Thyroid gland (tissue), 4 donors: ENCODE measurements around the gene CAPZA1. TPM values are rescaled to one million over a fixed set of nuclear protein-coding genes. Genes with fewer than 3 reads are reported as not detected.

Experiments
- DNase-seq, 2 donors: peaks; one replicate each; pipeline ENCODE4 v3.0.0-alpha.2; 2019
- H3K27ac ChIP-seq, 3 donors: fragments of 200-600 bp; sonication (generic); 1 replicate in 2 of 3; 2 replicates in 1 of 3; pipeline ENCODE4 v1.5.1; 2016 to 2019; ENCODE audit warnings: mild to moderate bottlenecking in 1 of 3, moderate library complexity in 1 of 3
- H3K27me3 ChIP-seq: fragments of 200-600 bp; sonication (generic); one replicate; pipeline ENCODE4 v1.5.1; 2019
- H3K36me3 ChIP-seq, 2 donors: fragments of 200-600 bp; sonication (generic); one replicate each; pipeline ENCODE4 v1.5.1; 2016 to 2019
- H3K4me1 ChIP-seq, 2 donors: fragments of 200-600 bp; sonication (generic); one replicate each; pipeline ENCODE4 v1.5.1; 2017 to 2019
- H3K4me3 ChIP-seq, 3 donors: fragments of 200-600 bp; sonication (generic); replicated peaks in 1 of 3; 1 replicate in 2 of 3; 2 replicates in 1 of 3; pipeline ENCODE4 v1.5.1; 2016; ENCODE audit warnings: mild to moderate bottlenecking in 1 of 3
- H3K9me3 ChIP-seq: fragments of 200-600 bp; sonication (generic); one replicate; pipeline ENCODE4 v1.5.1; 2017
- POLR2A ChIP-seq, 2 donors: fragments of 450-650 bp; IDR thresholded peaks; one replicate each; pipeline ENCODE4 v1.6.1; 2017; ENCODE audit warnings: antibody characterized with exemption in 2 of 2, mild to moderate bottlenecking in 2 of 2, moderate library complexity in 1 of 2
- WGBS, 2 donors: methylation state at CpG; one replicate each; pipeline ENCODE4 v1.1.5; 2017; 5-methylcytosine and 5-hydroxymethylcytosine counted together
- intact Hi-C: fragments of 100-400 bp; cut with DNase I; formaldehyde crosslinking; loops from one replicate; pipeline ENCODE4 v1.15.1; 2023
- total RNA-seq, 4 donors: library from RNA; depleted of rRNA; stranded (reverse); fragments of >200 nt; gene quantifications; one replicate each; pipeline ENCODE4 v1.2.3, GENCODE V29; 2016
- TF ChIP-seq, protein P1 (sequence below), 6 experiments: fragments of 200-600 bp in 3 of 6; fragments of 450-650 bp in 3 of 6; sonication (generic) in 3 of 6; IDR thresholded peaks; one replicate each; pipeline ENCODE4 v1.5.1; 2016 to 2019; ENCODE audit warnings: antibody characterized with exemption in 6 of 6, mild to moderate bottlenecking in 2 of 6, inconsistent platforms in 1 of 6, moderate library complexity in 1 of 6

The CAPZA1 gene
- total RNA-seq, 4 donors from 2014 or later, result 106 to 162 (median 130) TPM

DNA sequence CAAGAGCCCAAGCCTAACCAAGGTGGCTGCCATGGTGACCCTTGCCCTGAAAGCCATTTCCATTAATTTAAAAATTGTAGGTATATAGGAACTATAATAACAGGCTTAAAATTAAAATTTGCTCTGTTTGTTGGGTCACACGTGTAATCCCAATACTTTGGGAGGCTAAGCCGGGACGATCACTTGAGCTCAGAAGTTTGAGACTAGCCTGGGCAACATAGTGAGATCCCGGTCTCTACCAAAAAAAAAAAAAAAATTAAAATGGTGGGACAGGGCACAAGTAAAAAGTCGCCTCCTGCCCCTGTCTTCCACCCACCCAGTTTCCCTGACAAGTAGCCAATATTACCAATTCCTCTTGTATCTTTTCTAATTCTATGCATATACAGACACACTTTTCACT lies 6.6 kb downstream of the CAPZA1 start:
- Histone ChIP-seq H3K9me3 (no peaks in the 10 kb centered on the region), H3K27me3 (no peaks in the 10 kb centered on the region), H3K4me3 (no peak overlapping the region), H3K4me1 (peaks cover 19 to 31% of the 10 kb centered on the region in 2 donors), H3K36me3 (no peaks in the 10 kb centered on the region), H3K27ac (no peak overlapping the region)
- no peak for TF ChIP-seq POLR2A (IDR thresholded peaks at IDR 0.05)
- TF ChIP-seq, protein P1, sequence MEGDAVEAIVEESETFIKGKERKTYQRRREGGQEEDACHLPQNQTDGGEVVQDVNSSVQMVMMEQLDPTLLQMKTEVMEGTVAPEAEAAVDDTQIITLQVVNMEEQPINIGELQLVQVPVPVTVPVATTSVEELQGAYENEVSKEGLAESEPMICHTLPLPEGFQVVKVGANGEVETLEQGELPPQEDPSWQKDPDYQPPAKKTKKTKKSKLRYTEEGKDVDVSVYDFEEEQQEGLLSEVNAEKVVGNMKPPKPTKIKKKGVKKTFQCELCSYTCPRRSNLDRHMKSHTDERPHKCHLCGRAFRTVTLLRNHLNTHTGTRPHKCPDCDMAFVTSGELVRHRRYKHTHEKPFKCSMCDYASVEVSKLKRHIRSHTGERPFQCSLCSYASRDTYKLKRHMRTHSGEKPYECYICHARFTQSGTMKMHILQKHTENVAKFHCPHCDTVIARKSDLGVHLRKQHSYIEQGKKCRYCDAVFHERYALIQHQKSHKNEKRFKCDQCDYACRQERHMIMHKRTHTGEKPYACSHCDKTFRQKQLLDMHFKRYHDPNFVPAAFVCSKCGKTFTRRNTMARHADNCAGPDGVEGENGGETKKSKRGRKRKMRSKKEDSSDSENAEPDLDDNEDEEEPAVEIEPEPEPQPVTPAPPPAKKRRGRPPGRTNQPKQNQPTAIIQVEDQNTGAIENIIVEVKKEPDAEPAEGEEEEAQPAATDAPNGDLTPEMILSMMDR (IDR thresholded peaks at IDR 0.05), result no peak
- DNase-seq, result no peak
- 95 to 98% methylated on average over 5 of the region's 5 CpGs for WGBS, 2 donors
- intact Hi-C loops, result no loop called here

DNA sequence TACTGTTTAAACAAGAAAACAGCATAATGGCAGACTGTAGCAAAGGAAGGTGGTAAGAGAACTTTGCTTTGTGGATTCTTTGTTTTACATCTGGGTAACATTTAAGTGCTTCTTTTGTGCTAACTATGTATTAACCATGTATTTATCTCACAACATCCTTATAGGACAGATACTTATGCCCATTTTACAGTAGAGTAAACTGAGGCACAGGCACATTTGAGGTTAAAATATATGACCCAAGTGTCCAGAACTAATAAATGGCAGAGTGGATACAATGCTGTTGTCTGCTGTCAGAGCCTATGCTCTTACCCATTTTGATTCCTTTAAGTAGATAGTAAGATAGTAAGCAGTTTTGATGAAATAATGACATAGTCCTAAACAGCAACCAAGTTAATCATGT lies 7.3 kb downstream of the CAPZA1 start:
- Histone ChIP-seq H3K36me3 (no peaks in the 10 kb centered on the region), H3K4me3 (no peak overlapping the region), H3K4me1 (peaks cover 19 to 24% of the 10 kb centered on the region in 2 donors), H3K9me3 (no peaks in the 10 kb centered on the region), H3K27me3 (no peaks in the 10 kb centered on the region), H3K27ac (no peak overlapping the region)
- TF ChIP-seq, protein P1 (IDR thresholded peaks at IDR 0.05), result no peak
- TF ChIP-seq POLR2A (IDR thresholded peaks at IDR 0.05), result no peak
- intact Hi-C loops, result no loop called here
- no peak for DNase-seq

DNA sequence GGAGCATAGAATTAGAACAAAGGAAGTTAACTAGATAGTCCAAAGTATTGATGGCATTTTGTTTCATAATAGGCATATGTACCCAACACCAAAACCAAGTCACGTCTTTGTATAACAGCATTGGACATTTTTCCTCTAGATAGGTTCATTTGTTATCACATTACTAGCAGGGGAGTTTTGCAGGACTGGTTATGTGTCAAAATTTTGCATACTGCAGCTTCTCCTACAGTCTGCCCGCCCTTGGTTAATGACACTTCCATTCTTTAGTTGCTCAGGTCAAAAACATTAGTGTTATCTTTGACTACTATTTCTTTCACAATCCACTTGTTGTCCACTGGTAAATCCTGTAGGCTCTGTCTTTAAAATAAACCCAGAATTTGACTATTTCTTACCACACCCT lies 8.9 kb downstream of the CAPZA1 start:
- Histone ChIP-seq H3K27me3 (no peaks in the 10 kb centered on the region), H3K4me1 (peaks cover 19 to 30% of the 10 kb centered on the region in 2 donors), H3K27ac (no peak overlapping the region), H3K4me3 (no peak overlapping the region), H3K36me3 (no peaks in the 10 kb centered on the region), H3K9me3 (no peaks in the 10 kb centered on the region)
- intact Hi-C loops, result no loop called here
- WGBS, 2 donors, result 88 to 90% methylated on average over 2 of the region's 2 CpGs
- TF ChIP-seq, protein P1 (IDR thresholded peaks at IDR 0.05), result no peak
- TF ChIP-seq POLR2A (IDR thresholded peaks at IDR 0.05), result no peak
- DNase-seq, result no peak

DNA sequence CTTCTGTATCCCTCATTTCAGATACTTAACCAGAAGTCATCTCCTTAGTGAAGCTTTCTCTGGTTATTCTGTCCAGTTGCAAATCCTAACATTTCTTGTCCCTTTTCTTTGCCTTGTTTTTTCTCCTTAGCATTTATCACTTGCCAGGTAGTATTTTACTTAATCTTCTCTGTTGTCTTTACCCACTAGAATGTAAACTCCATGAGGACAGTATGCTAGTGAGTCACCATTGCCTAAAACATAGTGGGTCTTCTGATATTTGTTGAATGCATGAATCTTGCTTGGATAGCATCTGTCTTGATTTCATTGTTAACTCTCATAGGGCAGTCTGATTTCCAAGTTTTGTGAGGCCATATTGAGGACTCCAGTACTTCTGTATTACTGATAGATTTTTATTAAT lies 9.6 kb downstream of the CAPZA1 start:
- Histone ChIP-seq H3K9me3 (no peaks in the 10 kb centered on the region), H3K4me1 (peaks cover 19 to 34% of the 10 kb centered on the region in 2 donors), H3K27me3 (no peaks in the 10 kb centered on the region), H3K4me3 (no peak overlapping the region), H3K36me3 (no peaks in the 10 kb centered on the region), H3K27ac (no peak overlapping the region)
- no peak for DNase-seq
- intact Hi-C loops, result no loop called here
- TF ChIP-seq, protein P1 (IDR thresholded peaks at IDR 0.05), result no peak
- no peak for TF ChIP-seq POLR2A (IDR thresholded peaks at IDR 0.05)

DNA sequence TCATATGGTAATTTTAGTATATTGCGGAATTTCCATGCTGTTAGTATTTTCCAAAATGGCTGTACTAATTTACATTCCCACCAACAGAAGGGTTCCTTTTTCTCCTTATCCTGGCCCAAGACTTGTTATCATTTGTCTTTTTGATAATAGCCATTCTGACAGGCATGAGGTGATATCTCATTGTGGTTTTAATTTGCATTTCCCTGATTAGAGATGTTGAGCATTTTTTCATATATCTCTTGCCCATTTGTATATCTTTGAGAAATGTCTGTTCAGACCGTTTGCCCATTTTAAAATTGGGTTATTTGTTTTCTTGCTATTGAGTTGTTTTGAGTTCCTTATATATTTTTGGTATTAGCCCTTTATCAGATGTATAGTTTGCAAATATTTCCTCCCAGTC lies 14.0 kb downstream of the CAPZA1 start:
- Histone ChIP-seq H3K27me3 (no peaks in the 10 kb centered on the region), H3K27ac (no peak overlapping the region), H3K9me3 (no peaks in the 10 kb centered on the region), H3K4me3 (no peak overlapping the region), H3K36me3 (no peaks in the 10 kb centered on the region), H3K4me1 (peaks cover 24 to 37% of the 10 kb centered on the region in 2 donors)
- no peak for DNase-seq
- 88 to 92% methylated on average over 2 of the region's 2 CpGs for WGBS, 2 donors
- intact Hi-C loops, result no loop called here
- TF ChIP-seq, protein P1 (IDR thresholded peaks at IDR 0.05), result no peak
- no peak for TF ChIP-seq POLR2A (IDR thresholded peaks at IDR 0.05)
